K562 (cell line): Measurements from ENCODE around the gene AQP1. TPM values are rescaled to one million over a fixed set of nuclear protein-coding genes. Genes with fewer than 3 reads are reported as not detected.

Experiments used
- BCL6 ChIP-seq: fragments of 250-450 bp; sonication (Bioruptor Pico); IDR thresholded peaks from 2 replicates; pipeline ENCODE4 v1.4.0; 2020
- CHCHD3 ChIP-seq: fragments of 250-450 bp; sonication (Bioruptor Pico); IDR thresholded peaks from 2 replicates; pipeline ENCODE4 v2.1.2; 2022; ENCODE audit warnings: mild to moderate bottlenecking
- CSDE1 ChIP-seq, 2 experiments: fragments of 450-650 bp; IDR thresholded peaks; 2 replicates each; pipeline ENCODE4 v1.6.1; 2016; ENCODE audit warnings: mild to moderate bottlenecking in 1 of 2
- ELF4 ChIP-seq: fragments of 450-650 bp; formaldehyde crosslinking; IDR thresholded peaks from 2 replicates; pipeline ENCODE4 v1.4.0; 2022; ENCODE audit warnings: missing genetic modification characterization
- FIP1L1 ChIP-seq: fragments of 200-400 bp; formaldehyde crosslinking; IDR thresholded peaks from 2 replicates; pipeline ENCODE4 v1.6.1; 2018; ENCODE audit warnings: mild to moderate bottlenecking, low read depth, low read length; ENCODE audit not compliant: poor library complexity, severe bottlenecking
- HDAC6 ChIP-seq: IDR thresholded peaks from 2 replicates; pipeline ENCODE4 v1.6.1; 2012; ENCODE audit warnings: low read depth, mild to moderate bottlenecking, control low read depth, inconsistent platforms, low read length, moderate library complexity
- KLF16 ChIP-seq: IDR thresholded peaks from 2 replicates; pipeline ENCODE4 v1.6.1; 2016; ENCODE audit warnings: antibody characterized with exemption
- MBD2 ChIP-seq: sonication (generic); IDR thresholded peaks from 2 replicates; pipeline ENCODE4 v1.6.1; 2016; ENCODE audit warnings: low read depth, borderline replicate concordance
- MEF2D ChIP-seq: conservative IDR thresholded peaks from 2 replicates; pipeline ENCODE4 v1.6.1; 2016; ENCODE audit warnings: low read depth, missing genetic modification characterization, missing compliant biosample characterization
- NCOR1 ChIP-seq: fragments of 450-650 bp; IDR thresholded peaks from 2 replicates; pipeline ENCODE4 v1.6.1; 2016; ENCODE audit warnings: mild to moderate bottlenecking, moderate library complexity
- RUNX1 ChIP-seq: sonication (generic); IDR thresholded peaks from 2 replicates; pipeline ENCODE4 v1.6.1; 2016; ENCODE audit warnings: antibody characterized with exemption, low read depth
- SIN3B ChIP-seq: fragments of 450-650 bp; IDR thresholded peaks from 2 replicates; pipeline ENCODE4 v1.6.1; 2017; ENCODE audit warnings: low read depth, mild to moderate bottlenecking, moderate library complexity
- SMAD2 ChIP-seq: fragments of 150-350 bp; IDR thresholded peaks from 2 replicates; pipeline ENCODE4 v1.6.1; 2014; ENCODE audit warnings: low read depth, mild to moderate bottlenecking, low read length
- ZBTB17 ChIP-seq: fragments of 450-650 bp; formaldehyde crosslinking; IDR thresholded peaks from 2 replicates; pipeline ENCODE4 v1.4.0; 2020; ENCODE audit warnings: mild to moderate bottlenecking
- ZNF217 ChIP-seq: sonication (generic); formaldehyde crosslinking; IDR thresholded peaks from 2 replicates; pipeline ENCODE4 v1.8.0; 2022; ENCODE audit warnings: mild to moderate bottlenecking, missing genetic modification reagents
- ZNF232 ChIP-seq: sonication (generic); formaldehyde crosslinking; IDR thresholded peaks from 2 replicates; pipeline ENCODE4 v1.8.0; 2022; ENCODE audit warnings: mild to moderate bottlenecking, missing genetic modification reagents
- ZNF780A ChIP-seq: fragments of 250-450 bp; sonication (Bioruptor Pico); IDR thresholded peaks from 2 replicates; pipeline ENCODE4 v1.5.0; 2021; ENCODE audit warnings: mild to moderate bottlenecking
- ZZZ3 ChIP-seq: fragments of 450-650 bp; IDR thresholded peaks from 2 replicates; pipeline ENCODE4 v1.6.1; 2016; ENCODE audit warnings: antibody characterized with exemption, mild to moderate bottlenecking, moderate library complexity
- polyA plus RNA-seq, 8 experiments: library from polyadenylated mRNA; depleted of rRNA in 4 of 8; stranded (reverse) in 5 of 8; unstranded in 3 of 8; fragments of >200 nt; fragmentation: Nextera tagmentation in 2 of 8; fragmentation: Illumina TruSeq in 1 of 8; extraction: Ambion mirVana in 2 of 8; extraction: Trizol in 1 of 8; gene quantifications; 2 replicates each; pipeline versions ENCODE4 v1.2.1 to v1.2.3, GENCODE V29; 2011 to 2014; ENCODE audit warnings: inconsistent platforms in 1 of 8, missing spikeins in 1 of 8
- total RNA-seq, 7 experiments: library from RNA; depleted of rRNA in 6 of 7; stranded (reverse); fragments of >200 nt in 6 of 7; fragmentation: Illumina TruSeq in 2 of 7; extraction: Trizol in 2 of 7; gene quantifications; 2 replicates each; pipeline versions ENCODE4 v1.2.1 to v1.2.3, GENCODE V29; 2011 to 2021; ENCODE audit warnings: low replicate concordance in 1 of 7
- TF ChIP-seq, protein P1 (sequence below), 2 experiments: fragments of 450-650 bp in 1 of 2; sonication (generic) in 1 of 2; formaldehyde crosslinking; conservative IDR thresholded peaks; 2 replicates each; pipeline versions ENCODE4 v1.4.0 to v1.8.1; 2020 to 2022; ENCODE audit warnings: mild to moderate bottlenecking in 1 of 2, missing genetic modification reagents in 1 of 2
- TF ChIP-seq, protein P2 (sequence below): fragments of 250-450 bp; sonication (Bioruptor Pico); IDR thresholded peaks from 2 replicates; pipeline ENCODE4 v1.6.1; 2021; ENCODE audit warnings: mild to moderate bottlenecking

AQP1 gene
- total and polyA plus RNA-seq, 9 of the 15 experiments (the other 6 are each of a cell fraction or from before 2014, with no cell fraction given) = 0.18 to 12.6 (median 4.1) TPM

DNA sequence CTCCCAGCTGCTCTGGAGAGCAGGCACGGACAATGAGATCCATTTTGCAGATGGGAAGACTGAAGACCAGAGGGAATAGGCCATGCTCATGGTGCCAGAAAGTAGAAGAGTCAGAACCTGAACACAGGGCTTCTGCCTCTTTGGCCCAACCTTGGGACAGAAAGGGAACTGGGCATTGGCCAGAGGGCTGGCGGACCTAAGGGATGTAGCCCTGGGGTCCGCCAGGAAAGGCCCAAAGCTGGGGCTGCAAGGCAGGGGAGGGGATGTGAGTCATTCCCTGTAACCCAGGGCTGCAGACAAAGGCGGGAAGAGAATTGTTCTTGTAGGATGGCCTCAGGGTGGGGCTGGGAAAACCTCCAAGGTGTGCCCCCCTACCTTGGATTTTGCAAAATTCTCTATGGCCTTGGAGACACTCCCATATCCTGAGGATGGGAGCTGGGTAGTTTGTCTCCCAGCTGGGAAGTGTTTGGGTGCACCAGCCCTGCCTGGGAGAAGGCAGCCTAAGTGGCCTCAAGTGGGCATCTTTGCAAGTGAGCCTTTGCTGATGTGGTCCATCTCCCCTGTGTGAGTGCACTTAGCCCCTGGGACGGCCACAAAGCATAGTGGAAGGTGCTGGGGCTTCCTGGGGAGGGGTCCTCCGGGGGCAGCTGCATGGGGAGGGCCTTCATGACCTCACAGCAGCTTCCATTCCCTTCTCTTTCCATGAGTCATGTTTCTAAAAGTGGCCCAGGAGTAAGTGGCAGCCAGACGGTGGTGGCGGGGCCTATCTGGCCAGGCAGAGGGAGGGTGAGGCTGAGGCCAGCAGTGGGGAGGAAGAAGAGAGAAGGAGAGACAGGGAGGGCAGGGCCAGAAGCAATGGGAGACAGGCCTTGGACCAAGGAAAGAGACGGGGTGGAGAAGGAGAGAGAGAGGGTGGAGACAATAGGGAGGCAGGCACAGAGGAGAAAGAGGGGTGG is 9.2 kb downstream of the AQP1 start (continued):
- TF ChIP-seq, protein P1, sequence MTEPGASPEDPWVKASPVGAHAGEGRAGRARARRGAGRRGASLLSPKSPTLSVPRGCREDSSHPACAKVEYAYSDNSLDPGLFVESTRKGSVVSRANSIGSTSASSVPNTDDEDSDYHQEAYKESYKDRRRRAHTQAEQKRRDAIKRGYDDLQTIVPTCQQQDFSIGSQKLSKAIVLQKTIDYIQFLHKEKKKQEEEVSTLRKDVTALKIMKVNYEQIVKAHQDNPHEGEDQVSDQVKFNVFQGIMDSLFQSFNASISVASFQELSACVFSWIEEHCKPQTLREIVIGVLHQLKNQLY (CRISPR knock-in tag; conservative IDR thresholded peaks at IDR 0.05) = no peak
- TF ChIP-seq, protein P2, sequence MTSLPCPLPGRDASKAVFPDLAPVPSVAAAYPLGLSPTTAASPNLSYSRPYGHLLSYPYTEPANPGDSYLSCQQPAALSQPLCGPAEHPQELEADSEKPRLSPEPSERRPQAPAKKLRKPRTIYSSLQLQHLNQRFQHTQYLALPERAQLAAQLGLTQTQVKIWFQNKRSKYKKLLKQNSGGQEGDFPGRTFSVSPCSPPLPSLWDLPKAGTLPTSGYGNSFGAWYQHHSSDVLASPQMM (CRISPR knock-in tag) = no peak
- TF ChIP-seq ZZZ3 (no peak), ZBTB17 (CRISPR knock-in tag) (no peak; the same call in 1 of the 2 replicates), CSDE1 (IDR thresholded peaks at IDR 0.05) (no peak), FIP1L1 (no peak), BCL6 (CRISPR knock-in tag) (no peak), ZNF780A (no peak), ZNF217 (CRISPR knock-in tag) (no peak), SIN3B (no peak), ELF4 (CRISPR knock-in tag) (peak; percentile 74), ZNF232 (CRISPR knock-in tag) (no peak), KLF16 (no peak), RUNX1 (no peak), HDAC6 (no peak), MEF2D (tag) (peak; percentile 89), NCOR1 (no peak; the same call in 1 of the 2 replicates), SMAD2 (no peak), MBD2 (no peak; the same call in 1 of the 2 replicates), CHCHD3 (CRISPR knock-in tag) (no peak)
